ENCODE data around the gene PDZD8.

Gene PDZD8

DNA sequence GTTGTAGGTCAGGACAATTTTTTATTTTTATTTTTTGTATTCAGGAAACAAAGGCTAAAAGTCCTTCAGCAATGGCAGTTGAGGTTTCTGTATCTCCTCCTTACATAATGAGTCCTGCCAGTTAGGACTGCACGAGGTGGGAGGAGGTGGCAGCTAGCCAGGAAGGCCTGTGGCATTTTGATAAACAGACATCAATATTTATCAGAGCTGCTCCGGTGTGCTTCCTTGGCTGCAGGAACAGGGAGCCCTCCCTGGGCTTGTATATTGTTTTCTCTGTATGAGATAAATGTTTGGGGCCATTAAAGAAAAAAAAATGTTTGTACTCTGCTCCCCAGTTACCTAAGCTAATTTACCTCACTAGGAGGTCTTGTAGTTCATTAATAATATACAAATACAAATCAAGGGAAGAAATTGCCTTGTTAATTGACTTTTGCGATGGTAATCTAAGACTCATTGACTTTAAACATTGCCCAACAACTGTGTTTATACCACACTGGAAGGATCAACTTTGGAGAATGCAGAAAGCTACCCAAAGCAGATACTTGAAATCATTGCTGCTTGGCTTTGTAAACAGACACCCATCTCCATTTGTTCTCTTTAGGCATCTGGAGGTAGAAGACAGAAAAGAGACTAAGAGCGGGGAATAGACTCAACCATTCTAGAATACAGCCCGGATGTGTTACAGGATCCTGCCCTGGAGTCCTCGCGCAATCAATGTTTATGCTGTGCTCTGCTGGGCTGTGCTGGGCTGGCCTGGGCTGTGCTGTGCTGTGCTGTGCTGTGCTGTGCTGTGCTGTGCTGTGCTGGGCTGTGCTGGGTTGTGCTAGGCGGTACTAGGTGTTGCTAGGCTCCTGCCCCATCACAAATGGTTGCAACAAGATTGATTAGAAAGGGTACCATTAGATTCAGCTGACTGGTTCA is 36.5 kb upstream of the PDZD8 start:
- no peak for ATAC-seq
- TF ChIP-seq TSHZ2 (CRISPR knock-in tag; IDR thresholded peaks at IDR 0.05) (no peak), GLIS3 (CRISPR knock-in tag; IDR thresholded peaks at IDR 0.05) (no peak), ISL1 (CRISPR knock-in tag; IDR thresholded peaks at IDR 0.05) (no peak), TCF4 (CRISPR knock-in tag; IDR thresholded peaks at IDR 0.05; ENCODE audit: borderline replicate concordance) (no peak), POU6F1 (CRISPR knock-in tag; IDR thresholded peaks at IDR 0.05; ENCODE audit: borderline replicate concordance, low read depth) (no peak)

- ATAC-seq = no peak
- no peak for TF ChIP-seq ZC3H10 (CRISPR knock-in tag; IDR thresholded peaks at IDR 0.05)
- TF ChIP-seq ISL1 (CRISPR knock-in tag; IDR thresholded peaks at IDR 0.05) = no peak
- no peak for TF ChIP-seq ZFP3 (CRISPR knock-in tag; IDR thresholded peaks at IDR 0.05)
- TF ChIP-seq GLIS3 (CRISPR knock-in tag; IDR thresholded peaks at IDR 0.05) = no peak
- TF ChIP-seq ZFP30 (CRISPR knock-in tag; IDR thresholded peaks at IDR 0.05) = no peak
These were observed 35.3 kb upstream of the PDZD8 start for GRCh38 chr10:117410557-117410956.

- ATAC-seq = no peak
- TF ChIP-seq TCF4 (CRISPR knock-in tag; IDR thresholded peaks at IDR 0.05; ENCODE audit: borderline replicate concordance) (no peak), POU6F1 (CRISPR knock-in tag; IDR thresholded peaks at IDR 0.05; ENCODE audit: borderline replicate concordance, low read depth) (no peak), ARNTL (CRISPR knock-in tag; IDR thresholded peaks at IDR 0.05; ENCODE audit: borderline replicate concordance, low read depth) (no peak)
These were observed 34.5 kb upstream of the PDZD8 start for GRCh38 chr10:117409549-117410305.

DNA sequence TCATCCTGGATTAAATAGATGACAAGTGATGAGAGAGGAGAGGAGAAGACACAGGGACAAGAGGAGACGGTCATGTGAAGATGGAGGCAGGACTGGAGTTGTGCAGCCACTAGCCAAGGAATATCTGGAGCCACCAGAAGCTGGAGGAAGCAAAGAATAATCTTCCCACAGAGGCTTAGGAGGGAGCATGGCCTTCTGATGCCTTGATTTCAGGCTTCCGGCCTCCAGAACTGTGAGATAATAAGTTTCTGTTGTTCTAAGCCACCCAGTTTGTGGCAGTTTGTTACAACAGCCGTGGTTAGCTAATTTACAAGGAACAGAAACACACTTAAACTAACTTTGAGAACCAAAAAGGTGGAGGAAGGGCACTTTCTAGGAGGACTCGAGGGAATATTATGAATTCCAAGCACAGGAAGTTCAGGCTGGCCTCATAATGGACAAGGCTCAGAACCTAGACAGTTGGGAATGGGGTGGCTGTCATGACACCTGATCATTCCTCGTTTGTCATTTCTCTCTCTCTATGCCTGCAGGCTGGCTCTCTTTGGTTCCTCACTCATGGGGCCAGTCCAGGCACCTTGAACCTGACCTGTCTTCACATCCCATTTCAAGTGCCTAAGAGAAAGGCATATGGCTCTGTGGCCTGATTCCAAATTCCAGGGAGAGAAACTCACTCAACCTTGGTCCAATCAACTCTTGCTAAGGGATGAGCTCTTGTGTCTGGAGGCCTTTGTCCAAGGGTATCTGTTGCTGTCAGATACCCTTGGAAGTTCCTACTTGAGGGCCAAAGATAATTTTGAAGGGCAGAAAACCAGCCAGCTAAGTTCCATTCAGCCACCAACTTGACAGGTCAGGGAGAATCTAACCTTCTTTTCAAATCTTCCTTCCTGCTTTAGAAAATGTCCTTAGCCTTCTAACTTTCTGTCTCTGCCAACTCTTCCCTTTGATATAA is 33.5 kb upstream of the PDZD8 start:
- TF ChIP-seq TSHZ2 (CRISPR knock-in tag; IDR thresholded peaks at IDR 0.05) = no peak
- no peak for ATAC-seq

- ATAC-seq = no peak
- TF ChIP-seq TCF4 (CRISPR knock-in tag; IDR thresholded peaks at IDR 0.05; ENCODE audit: borderline replicate concordance) (no peak), ARNTL (CRISPR knock-in tag; IDR thresholded peaks at IDR 0.05; ENCODE audit: borderline replicate concordance, low read depth) (no peak), GLIS3 (CRISPR knock-in tag; IDR thresholded peaks at IDR 0.05) (no peak), ZC3H10 (CRISPR knock-in tag; IDR thresholded peaks at IDR 0.05) (no peak), CREB5 (CRISPR knock-in tag; IDR thresholded peaks at IDR 0.05; ENCODE audit: low read depth) (no peak), ISL1 (CRISPR knock-in tag; IDR thresholded peaks at IDR 0.05) (no peak), ZFP30 (CRISPR knock-in tag; IDR thresholded peaks at IDR 0.05) (no peak), ZFP3 (CRISPR knock-in tag; IDR thresholded peaks at IDR 0.05) (no peak), ZNF565 (CRISPR knock-in tag; conservative IDR thresholded peaks at IDR 0.05; ENCODE audit: low read depth) (no peak)
- TF ChIP-seq, protein P1, sequence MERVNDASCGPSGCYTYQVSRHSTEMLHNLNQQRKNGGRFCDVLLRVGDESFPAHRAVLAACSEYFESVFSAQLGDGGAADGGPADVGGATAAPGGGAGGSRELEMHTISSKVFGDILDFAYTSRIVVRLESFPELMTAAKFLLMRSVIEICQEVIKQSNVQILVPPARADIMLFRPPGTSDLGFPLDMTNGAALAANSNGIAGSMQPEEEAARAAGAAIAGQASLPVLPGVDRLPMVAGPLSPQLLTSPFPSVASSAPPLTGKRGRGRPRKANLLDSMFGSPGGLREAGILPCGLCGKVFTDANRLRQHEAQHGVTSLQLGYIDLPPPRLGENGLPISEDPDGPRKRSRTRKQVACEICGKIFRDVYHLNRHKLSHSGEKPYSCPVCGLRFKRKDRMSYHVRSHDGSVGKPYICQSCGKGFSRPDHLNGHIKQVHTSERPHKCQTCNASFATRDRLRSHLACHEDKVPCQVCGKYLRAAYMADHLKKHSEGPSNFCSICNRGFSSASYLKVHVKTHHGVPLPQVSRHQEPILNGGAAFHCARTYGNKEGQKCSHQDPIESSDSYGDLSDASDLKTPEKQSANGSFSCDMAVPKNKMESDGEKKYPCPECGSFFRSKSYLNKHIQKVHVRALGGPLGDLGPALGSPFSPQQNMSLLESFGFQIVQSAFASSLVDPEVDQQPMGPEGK (CRISPR knock-in tag; IDR thresholded peaks at IDR 0.05; ENCODE audit: borderline replicate concordance) = no peak
- TF ChIP-seq, protein P2, sequence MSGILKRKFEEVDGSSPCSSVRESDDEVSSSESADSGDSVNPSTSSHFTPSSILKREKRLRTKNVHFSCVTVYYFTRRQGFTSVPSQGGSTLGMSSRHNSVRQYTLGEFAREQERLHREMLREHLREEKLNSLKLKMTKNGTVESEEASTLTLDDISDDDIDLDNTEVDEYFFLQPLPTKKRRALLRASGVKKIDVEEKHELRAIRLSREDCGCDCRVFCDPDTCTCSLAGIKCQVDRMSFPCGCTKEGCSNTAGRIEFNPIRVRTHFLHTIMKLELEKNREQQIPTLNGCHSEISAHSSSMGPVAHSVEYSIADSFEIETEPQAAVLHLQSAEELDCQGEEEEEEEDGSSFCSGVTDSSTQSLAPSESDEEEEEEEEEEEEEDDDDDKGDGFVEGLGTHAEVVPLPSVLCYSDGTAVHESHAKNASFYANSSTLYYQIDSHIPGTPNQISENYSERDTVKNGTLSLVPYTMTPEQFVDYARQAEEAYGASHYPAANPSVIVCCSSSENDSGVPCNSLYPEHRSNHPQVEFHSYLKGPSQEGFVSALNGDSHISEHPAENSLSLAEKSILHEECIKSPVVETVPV (CRISPR knock-in tag; IDR thresholded peaks at IDR 0.05) = no peak
These were observed 30.5 kb upstream of the PDZD8 start for GRCh38 chr10:117405730-117406129.
